HUES6 (cell line): ENCODE data around the gene SDC3.
"Not testable (repeated sequence)": the region's sequence is repeated elsewhere in the genome, so short reads cannot be mapped to it uniquely, and the experiment has no call there.

Source experiments
- H3K27ac ChIP-seq: 2 replicates; pipeline ENCODE4 v1.7.0; 2013; ENCODE audit warnings: low read depth, mild to moderate bottlenecking, low read length, inconsistent platforms
- H3K27me3 ChIP-seq: 2 replicates; pipeline ENCODE4 v1.6.1; 2013; ENCODE audit warnings: low read length; ENCODE audit not compliant: control insufficient read depth, insufficient read depth
- H3K36me3 ChIP-seq: 2 replicates; pipeline ENCODE4 v1.6.1; 2013; ENCODE audit warnings: low read length; ENCODE audit not compliant: control insufficient read depth, insufficient read depth
- H3K4me1 ChIP-seq: 2 replicates; pipeline ENCODE4 v1.6.1; 2013; ENCODE audit warnings: low read length; ENCODE audit not compliant: control insufficient read depth, insufficient read depth
- H3K4me3 ChIP-seq: 2 replicates; pipeline ENCODE4 v1.5.1; 2013; ENCODE audit warnings: low read depth, low read length
- H3K9ac ChIP-seq: one replicate; pipeline ENCODE4 v1.6.1; 2013; ENCODE audit warnings: mild to moderate bottlenecking, low read length
- H3K9me3 ChIP-seq: 2 replicates; pipeline ENCODE4 v1.6.1; 2013; ENCODE audit warnings: low read depth, low read length; ENCODE audit not compliant: control insufficient read depth, insufficient read depth

The SDC3 gene

GRCh38 chr1:30872033-30872947 is 36.3 kb downstream of the SDC3 start:
- Histone ChIP-seq H3K9ac (no peak overlapping the region), H3K9me3 (peaks cover 20% of the 10 kb centered on the region; the same call in 1 of the 2 replicates), H3K4me3 (no peak overlapping the region), H3K27me3 (no peaks in the 10 kb centered on the region), H3K4me1 (peaks cover 8% of the 10 kb centered on the region), H3K36me3 (peaks cover 29% of the 10 kb centered on the region), H3K27ac (no peak overlapping the region)

GRCh38 chr1:30871276-30871871 is 37.2 kb downstream of the SDC3 start:
- H3K4me3 ChIP-seq, result no peak overlapping the region
- no peak overlapping the region for H3K9ac ChIP-seq
- no peaks in the 10 kb centered on the region for H3K27me3 ChIP-seq
- no peak overlapping the region; the same call in 1 of the 2 replicates for H3K27ac ChIP-seq
- peaks cover 20% of the 10 kb centered on the region; the same call in 1 of the 2 replicates for H3K9me3 ChIP-seq
- H3K36me3 ChIP-seq, result peaks cover 29% of the 10 kb centered on the region
- peaks cover 8% of the 10 kb centered on the region for H3K4me1 ChIP-seq

- peaks cover 29% of the 10 kb centered on the region for H3K36me3 ChIP-seq
- H3K4me1 ChIP-seq, result peaks cover 8% of the 10 kb centered on the region
- H3K27me3 ChIP-seq, result no peaks in the 10 kb centered on the region
- peaks cover 20% of the 10 kb centered on the region; the same call in 1 of the 2 replicates for H3K9me3 ChIP-seq
- no peak overlapping the region for H3K4me3 ChIP-seq
- no peak overlapping the region for H3K27ac ChIP-seq
- H3K9ac ChIP-seq, result no peak overlapping the region
Measured at GRCh38 chr1:30870656-30871055, 37.9 kb downstream of the SDC3 start.

- peaks cover 20% of the 10 kb centered on the region; the same call in 1 of the 2 replicates for H3K9me3 ChIP-seq
- no peaks in the 10 kb centered on the region for H3K27me3 ChIP-seq
- peaks cover 29% of the 10 kb centered on the region for H3K36me3 ChIP-seq
- H3K4me1 ChIP-seq, result peaks cover 8% of the 10 kb centered on the region
- no peak overlapping the region for H3K4me3 ChIP-seq
- no peak overlapping the region for H3K9ac ChIP-seq
- H3K27ac ChIP-seq, result no peak overlapping the region
Measured at GRCh38 chr1:30870035-30870434, 38.5 kb downstream of the SDC3 start.

GRCh38 chr1:30868833-30869435 is 39.6 kb downstream of the SDC3 start:
- Histone ChIP-seq H3K27ac (no peak overlapping the region), H3K9me3 (peaks cover 20% of the 10 kb centered on the region; the same call in 1 of the 2 replicates), H3K9ac (no peak overlapping the region), H3K27me3 (no peaks in the 10 kb centered on the region), H3K36me3 (peaks cover 22% of the 10 kb centered on the region), H3K4me3 (no peak overlapping the region), H3K4me1 (peaks cover 8% of the 10 kb centered on the region)

- Histone ChIP-seq H3K36me3 (peaks cover 13% of the 10 kb centered on the region), H3K9me3 (peaks cover 13% of the 10 kb centered on the region; the same call in 1 of the 2 replicates)
- not testable (repeated sequence) for H3K27ac ChIP-seq, H3K4me1 ChIP-seq, H3K27me3 ChIP-seq, H3K9ac ChIP-seq, H3K4me3 ChIP-seq
Measured at GRCh38 chr1:30868057-30868456, 40.5 kb downstream of the SDC3 start.

GRCh38 chr1:30867537-30867936 is 41.0 kb downstream of the SDC3 start:
- H3K4me3 ChIP-seq, result no peak overlapping the region
- H3K9me3 ChIP-seq, result peaks cover 8% of the 10 kb centered on the region; the same call in 1 of the 2 replicates
- no peak overlapping the region for H3K9ac ChIP-seq
- no peak overlapping the region for H3K27ac ChIP-seq
- H3K36me3 ChIP-seq, result peaks cover 8% of the 10 kb centered on the region
- H3K4me1 ChIP-seq, result peaks cover 8% of the 10 kb centered on the region
- H3K27me3 ChIP-seq, result no peaks in the 10 kb centered on the region

GRCh38 chr1:30866594-30866993 is 42.0 kb downstream of the SDC3 start:
- Histone ChIP-seq H3K36me3 (no peaks in the 10 kb centered on the region), H3K9ac (no peak overlapping the region), H3K9me3 (no peaks in the 10 kb centered on the region), H3K27ac (no peak overlapping the region), H3K4me1 (peaks cover 7% of the 10 kb centered on the region), H3K4me3 (no peak overlapping the region), H3K27me3 (no peaks in the 10 kb centered on the region)

GRCh38 chr1:30864681-30865080 is 43.9 kb downstream of the SDC3 start:
- H3K27ac ChIP-seq, result no peak overlapping the region
- H3K9me3 ChIP-seq, result no peaks in the 10 kb centered on the region
- H3K36me3 ChIP-seq, result no peaks in the 10 kb centered on the region
- H3K9ac ChIP-seq, result no peak overlapping the region
- H3K27me3 ChIP-seq, result no peaks in the 10 kb centered on the region
- no peak overlapping the region for H3K4me3 ChIP-seq
- H3K4me1 ChIP-seq, result no peaks in the 10 kb centered on the region

GRCh38 chr1:30863858-30864604 is 44.5 kb downstream of the SDC3 start:
- Histone ChIP-seq H3K36me3 (no peaks in the 10 kb centered on the region), H3K27me3 (no peaks in the 10 kb centered on the region), H3K4me3 (no peak overlapping the region), H3K9me3 (no peaks in the 10 kb centered on the region), H3K4me1 (no peaks in the 10 kb centered on the region), H3K27ac (no peak overlapping the region), H3K9ac (no peak overlapping the region)
